Cerebellar cortex (tissue), 1 donor: ENCODE results near the gene COL12A1.

ENCODE experiments used
- DNase-seq: peaks from one replicate; pipeline ENCODE4 v3.0.0-alpha.2; 2015; ENCODE audit warnings: low spot score

Gene COL12A1

DNA sequence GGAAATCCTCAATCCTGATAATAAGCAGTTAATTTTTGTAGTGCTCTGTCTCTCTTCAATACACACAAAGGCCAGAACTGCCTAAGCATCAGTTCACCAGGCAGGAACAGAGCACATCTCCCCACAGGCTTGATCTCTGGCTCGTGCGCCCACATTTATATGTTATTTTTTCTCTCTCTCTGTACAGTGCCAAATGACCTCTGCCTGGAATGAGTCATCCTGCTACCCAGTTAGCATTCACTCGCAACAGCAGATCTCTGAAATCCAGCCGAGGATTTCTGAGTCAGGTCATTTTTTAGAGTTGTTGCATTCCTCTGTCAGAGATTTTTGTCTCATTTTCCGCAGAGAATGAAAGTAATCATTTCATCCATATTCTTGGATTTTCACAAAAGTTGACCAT lies 107.1 kb downstream of the COL12A1 start:
- DNase-seq = no peak

DNA sequence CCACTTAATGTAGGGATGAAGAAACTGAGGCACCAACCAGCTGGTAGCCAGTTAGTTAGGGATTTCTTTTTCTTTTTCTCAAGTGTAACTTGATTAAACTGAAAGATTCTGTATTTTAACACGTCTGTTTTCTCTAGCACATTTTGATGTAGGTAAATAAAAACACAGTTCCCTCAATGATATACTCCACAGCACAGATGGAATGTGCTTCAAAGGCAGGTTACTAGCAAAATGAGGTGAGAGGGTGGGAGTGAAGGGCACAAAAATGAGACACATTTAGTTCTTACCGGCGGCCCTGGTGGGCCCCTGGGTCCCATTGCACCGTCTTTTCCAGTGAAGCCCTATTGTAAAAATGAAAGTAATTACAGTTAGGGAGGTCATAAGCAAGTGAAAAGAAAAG lies 108.9 kb downstream of the COL12A1 start:
- no peak for DNase-seq

DNA sequence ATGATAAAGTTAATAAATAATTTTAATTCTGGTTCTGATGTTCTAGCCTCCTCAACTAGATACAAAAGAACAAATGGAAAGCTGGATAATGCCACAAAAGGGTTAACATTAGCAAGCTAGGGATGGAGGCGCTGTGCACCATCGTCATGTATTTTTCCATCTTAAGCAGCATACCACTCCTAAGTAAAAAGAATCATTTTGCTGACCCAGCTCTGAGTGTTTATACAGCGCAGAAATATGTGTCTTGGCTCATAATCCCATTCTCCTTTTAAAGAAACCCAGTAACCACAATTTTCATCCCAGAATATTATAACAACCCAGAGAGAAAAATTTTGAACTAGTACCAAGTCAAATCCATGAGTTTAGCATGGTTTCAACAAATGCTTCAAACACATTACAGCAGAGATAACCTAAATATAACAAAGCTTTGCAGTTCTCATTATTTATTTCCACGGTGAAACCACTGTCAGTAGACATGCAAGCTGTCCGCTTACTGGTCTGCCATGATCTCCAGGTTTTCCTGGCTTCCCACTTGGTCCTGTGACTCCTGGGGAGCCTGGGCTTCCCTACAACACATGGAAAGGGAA lies 111.1 kb downstream of the COL12A1 start:
- DNase-seq = no peak

DNA sequence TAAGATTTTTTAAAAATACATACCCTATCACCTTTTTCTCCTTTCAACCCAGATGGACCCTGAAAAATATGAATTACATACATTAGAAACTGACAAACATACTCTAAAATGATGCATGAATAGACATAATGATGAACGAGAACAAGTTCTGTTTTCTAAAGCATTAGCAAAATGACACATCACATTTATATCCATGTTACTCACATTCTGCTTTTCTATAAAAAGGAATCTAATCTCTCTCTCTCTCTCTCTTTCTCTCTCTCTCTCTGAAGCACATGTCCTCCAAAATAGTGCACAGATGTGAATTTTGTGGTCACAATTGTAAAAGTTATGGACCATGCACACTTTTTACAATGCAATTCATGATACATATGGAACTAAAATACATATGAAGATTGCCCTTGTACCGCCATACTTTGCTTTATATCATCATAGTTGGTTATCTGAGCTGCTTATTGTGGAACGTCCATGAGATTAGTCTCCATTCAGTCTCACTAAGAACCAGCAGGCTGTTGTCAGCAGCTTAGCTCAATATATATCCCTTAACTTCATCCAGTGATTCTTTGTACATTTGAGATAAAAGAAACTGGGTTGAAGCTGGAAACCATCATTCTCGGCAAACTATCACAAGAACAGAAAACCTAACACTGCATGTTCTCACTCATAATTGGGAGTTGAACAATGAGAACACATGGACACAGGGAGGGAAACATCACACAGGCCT lies 114.2 kb downstream of the COL12A1 start:
- no peak for DNase-seq

DNA sequence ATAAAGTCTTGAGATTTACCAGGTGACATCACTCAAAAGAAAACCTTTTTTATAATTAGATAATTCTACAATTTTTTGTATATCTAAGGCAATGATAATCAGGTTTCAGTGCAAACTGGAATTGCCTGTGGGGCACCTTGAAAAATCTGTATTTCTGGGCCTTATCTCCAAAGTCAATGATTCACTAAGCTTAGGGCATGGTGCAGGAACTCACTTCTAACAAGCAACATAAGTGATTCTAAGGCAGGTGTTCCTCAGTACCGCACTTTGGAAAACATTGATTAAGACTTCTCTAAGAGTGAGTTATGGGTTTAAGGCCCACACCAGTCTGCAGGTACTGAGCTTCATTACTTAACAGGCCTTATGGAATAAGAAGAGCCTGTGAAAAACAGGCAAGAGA lies 115.3 kb downstream of the COL12A1 start:
- DNase-seq = no peak

DNA sequence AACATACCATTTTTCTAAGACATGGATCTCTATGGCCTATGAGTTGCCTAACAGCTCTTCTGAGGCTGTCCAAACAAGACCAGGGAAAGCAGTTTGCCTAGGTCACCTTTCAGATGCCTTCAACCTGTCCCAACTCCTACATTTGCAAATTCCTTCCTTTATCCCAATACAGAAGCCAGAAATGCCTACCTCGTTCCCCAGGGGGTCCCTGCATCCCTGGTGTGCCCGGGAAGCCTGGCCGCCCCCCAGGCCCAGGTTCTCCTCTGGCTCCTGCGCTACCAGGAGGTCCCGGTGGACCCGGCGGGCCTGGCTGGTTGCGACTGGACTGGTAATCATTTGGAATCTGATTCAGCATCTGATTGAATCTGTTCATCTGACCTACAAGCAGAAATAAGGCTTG lies 115.9 kb downstream of the COL12A1 start:
- DNase-seq = no peak

DNA sequence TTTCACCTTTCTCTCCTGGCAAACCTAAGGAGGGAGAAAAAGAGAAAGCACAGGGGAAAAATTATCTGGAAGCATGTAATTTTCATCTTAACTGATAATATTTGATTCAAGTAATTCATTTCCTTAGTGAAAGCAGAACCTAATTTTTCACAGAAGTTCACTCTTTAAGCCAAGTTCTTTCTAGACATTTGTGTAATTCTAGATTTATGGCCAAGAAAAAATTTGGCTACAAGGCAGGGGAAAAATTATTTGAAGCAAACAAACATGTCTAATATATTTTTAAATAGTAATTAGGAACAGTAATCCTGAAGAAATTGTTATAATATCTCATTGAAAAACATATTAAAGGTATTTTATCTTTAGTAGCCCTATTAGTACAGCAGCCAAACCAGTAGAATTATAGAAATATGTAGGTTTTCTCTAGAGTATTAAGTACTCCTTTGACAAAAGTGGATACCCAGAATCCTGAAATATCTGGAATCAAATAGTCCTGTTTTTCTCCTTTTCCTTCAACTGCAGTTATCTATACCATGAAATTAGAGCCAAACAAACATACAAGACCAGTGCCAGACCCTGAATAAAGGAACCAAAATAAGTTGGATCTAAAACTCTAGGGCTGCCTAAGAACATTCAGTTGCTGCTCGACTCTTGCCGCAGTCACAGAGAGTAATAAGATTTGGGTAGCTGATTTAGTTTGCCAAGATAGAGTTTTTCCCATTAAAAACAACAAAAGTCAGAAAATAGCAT lies 116.5 kb downstream of the COL12A1 start:
- DNase-seq = no peak

DNA sequence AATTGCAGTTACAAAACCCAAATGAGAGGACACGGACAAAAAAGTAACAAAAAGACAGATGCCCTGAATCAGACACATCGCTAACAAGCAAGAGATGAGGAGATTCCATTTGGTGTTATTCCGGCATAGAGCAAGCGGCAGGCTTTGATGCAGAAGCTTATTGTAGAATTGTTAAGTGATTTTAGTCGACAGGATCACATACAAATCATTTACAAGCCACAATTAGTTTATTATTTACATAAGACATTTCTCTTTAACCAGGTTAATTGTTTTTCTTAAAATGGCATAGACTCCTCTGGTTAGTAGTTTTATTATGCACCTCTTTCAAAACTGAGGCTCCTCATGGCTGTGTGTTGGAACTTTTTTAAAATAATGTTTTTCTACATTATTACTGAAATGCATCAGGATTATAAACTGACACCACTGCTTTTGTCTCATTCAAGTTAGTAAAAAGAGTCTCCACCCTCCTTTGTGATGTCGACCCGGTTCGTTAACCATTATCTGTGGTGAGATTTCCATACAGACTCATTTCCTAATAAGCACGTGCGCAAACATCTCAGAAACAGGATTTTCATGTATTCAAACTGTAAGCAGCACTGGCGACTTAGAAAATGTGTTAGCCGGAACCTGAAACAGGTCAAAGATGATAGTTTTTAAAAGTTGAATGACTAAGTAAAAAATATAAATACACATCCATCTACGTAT lies 119.8 kb downstream of the COL12A1 start:
- DNase-seq = no peak

DNA sequence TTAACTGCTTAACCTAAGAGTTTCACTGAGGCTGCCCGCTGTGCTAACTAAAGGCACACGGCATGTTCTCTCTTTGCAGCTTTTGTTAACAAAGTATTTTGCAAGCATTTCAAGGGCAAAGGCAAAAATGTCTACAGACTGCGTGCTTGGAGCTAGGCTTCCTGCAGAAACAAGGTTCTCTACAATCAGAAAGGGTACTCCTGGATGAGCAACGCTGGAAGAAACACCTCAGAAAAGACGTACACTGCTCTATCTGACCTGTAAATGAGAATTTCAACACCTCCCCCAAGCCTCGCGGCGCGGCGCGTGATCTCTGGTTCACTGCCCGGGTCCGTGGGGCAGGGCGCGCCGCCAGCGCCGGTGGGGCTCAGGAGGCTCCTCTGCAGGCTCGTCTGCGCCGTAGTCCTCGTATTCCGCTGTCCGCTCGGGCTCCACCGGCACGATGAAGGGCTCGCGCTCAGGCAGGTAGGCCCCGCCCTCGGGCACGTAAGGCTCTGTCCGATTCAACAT lies 120.9 kb downstream of the COL12A1 start:
- DNase-seq = no peak

DNA sequence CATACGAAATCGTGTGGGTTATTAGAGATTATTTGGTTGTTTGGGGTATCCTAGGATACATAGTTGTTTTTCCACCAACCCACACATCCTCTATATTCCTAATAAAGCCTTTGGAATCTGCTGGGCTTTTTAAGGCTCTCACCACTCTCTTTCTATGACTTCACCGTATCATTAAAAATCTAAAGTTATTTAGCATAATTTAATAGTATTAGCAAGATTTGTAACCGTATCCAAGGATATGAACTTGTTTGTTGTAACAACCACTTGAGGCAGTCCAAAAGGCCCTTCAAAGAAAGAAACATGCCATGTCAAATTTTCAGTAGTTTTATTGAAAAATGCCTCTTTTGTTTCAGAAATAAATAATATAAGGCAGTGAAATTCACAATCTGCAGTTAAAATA lies 121.8 kb downstream of the COL12A1 start:
- no peak for DNase-seq

DNA sequence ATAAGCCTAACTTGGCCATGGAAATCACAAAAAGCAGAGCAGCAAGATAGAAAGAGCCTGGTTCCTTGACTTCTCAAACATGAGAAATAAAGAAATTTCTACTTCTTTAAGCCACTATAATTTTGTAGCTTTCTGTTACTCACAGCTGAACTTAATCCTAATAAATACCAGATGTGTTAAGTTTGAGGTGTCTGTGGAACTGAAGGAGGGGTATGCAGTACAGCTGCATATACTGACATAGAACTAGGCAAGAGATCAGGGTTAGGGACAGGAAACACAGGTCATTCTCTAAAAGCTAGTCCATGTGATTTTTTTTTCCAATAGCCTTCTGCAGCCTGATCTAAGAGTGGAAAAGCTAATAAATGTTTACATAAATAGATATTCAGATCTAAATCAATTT lies 123.9 kb downstream of the COL12A1 start:
- DNase-seq = no peak

DNA sequence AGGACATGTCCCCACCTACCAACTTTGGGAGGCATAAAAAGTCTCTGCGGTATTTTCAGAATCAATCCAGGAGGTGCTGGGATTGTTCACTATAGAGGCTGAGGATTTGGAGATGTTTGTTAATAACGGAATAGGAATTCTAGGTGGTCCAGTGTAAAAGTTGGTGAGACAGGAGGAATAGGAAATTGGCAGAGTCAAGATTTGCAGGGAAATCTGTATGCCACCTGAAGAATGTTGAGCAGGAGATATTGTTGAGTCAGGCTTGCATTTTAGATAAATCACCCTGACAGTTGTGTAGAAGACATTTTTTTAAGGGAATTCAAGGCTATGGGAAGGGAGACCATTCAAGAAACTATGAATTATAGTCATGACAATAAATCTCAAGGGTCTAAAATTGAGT lies 124.8 kb downstream of the COL12A1 start:
- DNase-seq = no peak

DNA sequence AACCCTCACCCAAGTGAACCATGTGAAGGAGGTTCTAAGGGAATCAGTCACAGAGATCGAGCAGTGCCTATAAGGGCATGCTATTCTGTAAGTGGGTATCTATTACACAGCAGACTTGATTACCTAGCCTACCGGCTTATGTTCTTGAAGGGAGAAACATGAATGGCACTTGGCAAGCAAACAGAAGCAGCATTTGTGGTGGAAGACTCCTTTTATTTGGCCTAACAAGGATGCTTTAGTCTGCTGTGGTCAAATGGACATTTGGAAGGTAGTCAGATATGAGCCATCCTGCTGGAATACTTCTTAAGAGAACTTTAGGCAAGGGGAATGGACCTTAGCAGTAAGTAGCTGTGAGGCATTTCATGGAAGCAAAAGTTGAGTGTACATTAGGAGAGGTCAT lies 126.3 kb downstream of the COL12A1 start:
- DNase-seq = no peak

DNA sequence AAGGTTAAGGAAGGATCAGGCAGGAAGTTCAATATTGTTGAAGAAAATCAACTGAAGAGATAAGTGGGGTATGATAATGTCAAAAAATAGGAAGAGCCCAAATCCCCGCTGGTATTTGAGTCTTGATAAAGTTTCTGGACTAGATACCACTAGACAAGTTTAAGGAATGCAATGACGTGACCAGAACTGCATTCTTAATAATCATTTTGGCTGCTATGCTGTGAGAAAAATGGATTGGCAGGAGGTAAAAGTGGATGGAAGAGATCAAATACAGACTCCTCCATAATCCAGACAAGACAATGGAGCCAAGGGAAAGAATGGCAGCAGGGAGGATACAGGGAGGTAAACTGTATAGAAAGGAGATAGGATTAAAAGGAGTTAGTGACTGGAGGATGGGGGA lies 128.2 kb downstream of the COL12A1 start:
- DNase-seq = no peak

DNA sequence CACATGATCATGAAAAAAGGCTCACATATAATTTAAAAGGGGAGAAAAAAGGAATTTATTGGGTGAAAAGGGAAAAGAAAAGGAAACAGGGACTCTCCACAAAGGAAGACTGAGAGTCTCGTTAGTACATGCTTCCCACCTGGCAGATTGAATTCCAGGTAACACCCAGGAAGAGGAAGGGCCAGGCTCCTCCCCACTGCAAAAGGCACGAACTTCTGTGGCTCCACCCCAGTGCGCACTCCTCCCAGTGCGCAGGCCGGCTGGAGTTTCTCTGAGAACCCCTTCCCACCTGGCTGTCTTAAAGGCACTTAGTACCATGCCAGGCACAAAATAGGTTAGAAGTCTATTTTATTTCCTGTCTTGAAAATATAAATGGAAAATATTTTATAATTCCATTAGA lies 129.8 kb downstream of the COL12A1 start:
- no peak for DNase-seq

DNA sequence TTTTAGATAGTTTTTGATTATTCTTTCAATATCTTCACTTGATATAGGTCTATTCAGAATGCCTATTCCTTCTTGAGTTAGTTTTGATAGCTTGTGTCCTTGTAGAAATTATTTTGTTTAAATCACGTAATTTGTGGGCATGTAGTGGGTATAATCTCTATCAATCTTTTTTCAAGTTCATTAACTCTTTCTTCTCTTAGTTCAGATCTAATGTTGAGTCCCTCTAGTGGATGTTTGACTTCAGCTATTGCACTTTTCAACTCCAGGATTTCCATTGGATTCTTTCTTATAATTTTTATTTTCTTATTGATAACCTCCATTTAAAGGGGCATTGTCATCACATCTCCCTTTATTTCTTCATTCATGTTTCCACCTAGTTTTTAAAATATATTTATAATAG lies 135.6 kb downstream of the COL12A1 start:
- DNase-seq = no peak

DNA sequence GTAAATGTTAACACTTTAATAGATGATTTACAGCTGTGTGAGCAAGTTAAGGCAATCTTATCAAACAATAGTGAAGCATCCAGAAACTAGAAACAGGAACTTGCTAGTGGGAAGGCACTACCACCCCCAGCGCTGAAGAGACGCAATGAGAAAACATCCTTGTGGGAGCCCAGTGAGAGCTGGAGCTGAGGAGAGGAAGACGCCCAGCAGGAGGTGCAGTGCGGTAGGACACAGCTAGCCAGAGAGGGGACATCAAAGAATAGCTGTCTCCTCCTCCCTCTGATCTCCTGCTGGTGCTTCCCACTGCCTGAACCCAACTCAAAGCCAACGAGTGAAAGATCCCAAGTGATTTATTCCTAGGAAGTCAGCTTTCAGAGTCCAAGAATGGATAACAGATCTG lies 140.3 kb downstream of the COL12A1 start:
- no peak for DNase-seq

DNA sequence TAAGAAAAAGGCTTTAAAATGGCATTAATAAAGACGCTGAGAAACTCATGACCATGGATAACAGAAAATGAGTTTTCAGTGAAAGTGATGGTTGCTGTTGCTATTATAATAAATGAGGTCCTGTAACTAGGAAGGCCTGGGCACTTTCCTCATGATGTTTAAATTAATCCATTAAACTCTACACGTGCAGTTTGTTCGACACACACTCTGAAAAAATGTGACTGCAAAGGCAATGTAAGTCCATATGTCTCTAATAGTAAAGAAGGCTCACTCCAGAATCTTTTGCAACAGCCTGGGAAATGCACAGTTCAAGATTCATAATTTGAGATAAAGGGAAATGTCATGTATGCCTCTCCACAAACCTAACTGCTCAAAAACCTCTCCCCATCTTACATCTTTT lies 153.4 kb downstream of the COL12A1 start:
- DNase-seq = no peak

DNA sequence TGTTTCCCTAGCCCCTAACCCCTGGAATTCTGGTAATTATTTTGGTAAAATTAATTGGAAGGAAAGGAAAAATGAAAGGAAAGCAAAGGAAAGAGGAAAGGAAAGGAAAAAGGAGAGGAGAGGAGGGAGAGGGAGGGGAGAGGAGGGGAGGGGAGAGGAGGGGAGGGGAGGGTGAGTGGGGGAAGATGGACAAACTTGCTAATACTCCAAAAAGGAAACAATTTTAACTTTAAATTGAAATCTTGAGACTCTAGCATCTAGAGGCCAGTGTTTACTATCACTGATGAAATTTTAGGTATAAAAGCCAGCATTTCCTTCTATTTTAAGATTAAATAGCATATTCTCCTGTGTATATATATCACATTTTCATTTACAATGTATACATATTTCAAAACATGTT lies 156.5 kb downstream of the COL12A1 start:
- no peak for DNase-seq

DNA sequence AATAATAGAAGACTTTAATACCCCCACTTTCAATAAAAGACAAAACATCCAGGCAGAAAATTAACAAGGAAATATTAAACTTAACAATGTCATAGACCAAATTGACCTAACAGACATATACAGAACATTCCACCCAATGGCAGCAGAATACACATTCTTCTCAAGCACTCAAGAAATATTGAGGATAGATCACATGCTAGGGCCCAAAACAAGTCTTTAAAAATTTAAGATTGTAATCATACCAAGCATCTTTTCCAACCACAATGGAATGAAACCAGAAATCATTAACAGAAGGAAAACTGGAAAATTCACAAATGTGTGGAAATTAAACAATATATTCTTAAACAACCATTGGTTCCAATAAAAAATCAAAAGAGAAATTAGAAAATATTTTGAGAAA lies 161.0 kb downstream of the COL12A1 start:
- no peak for DNase-seq

DNA sequence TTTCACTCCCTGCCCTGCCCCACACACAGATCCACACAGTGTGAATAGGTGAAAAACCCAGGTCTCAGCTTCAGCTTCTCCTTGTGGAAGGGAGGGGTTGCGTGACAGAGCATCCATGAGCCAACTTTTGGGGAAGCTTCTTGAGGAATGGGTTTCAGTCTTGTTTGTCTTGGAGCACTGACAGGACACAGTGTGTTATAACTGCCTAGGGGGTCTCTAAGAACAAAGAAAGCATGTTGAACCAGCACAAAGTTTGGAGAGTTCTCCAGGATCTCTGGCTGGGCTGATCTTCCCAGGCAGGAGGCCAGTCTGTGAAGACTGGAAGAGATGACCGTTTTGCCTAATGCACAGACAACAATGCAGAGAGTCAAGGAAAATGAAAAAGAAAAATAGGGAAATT lies 164.5 kb downstream of the COL12A1 start:
- no peak for DNase-seq
